Neural cell (in vitro differentiated cells): ENCODE data around the gene PCDHGB6. TPM values are rescaled to one million over a fixed set of nuclear protein-coding genes. Genes with fewer than 3 reads are reported as not detected.

ENCODE experiments used
- H2AFZ ChIP-seq: fragments of 200-600, 300-800 bp; sonication (generic), shearing (Covaris generic); 2 replicates; pipeline ENCODE4 v1.6.0; 2014; ENCODE audit warnings: low read depth, mild to moderate bottlenecking, antibody characterized with exemption, low read length, moderate library complexity
- H3F3A ChIP-seq: fragments of 200-600 bp; shearing (Covaris generic); 2 replicates; pipeline ENCODE4 v1.6.1; 2016; ENCODE audit warnings: mild to moderate bottlenecking, moderate library complexity, mixed read lengths, antibody characterized with exemption, low read length; ENCODE audit not compliant: insufficient read depth, poor library complexity, severe bottlenecking
- H3K27ac ChIP-seq: fragments of 200-600, 300-800 bp; sonication (generic), shearing (Covaris generic); 2 replicates; pipeline ENCODE4 v1.5.1; 2014; ENCODE audit warnings: mild to moderate bottlenecking, low read length, moderate library complexity
- H3K27me3 ChIP-seq: fragments of 300-800, 200-600 bp; sonication (generic), shearing (Covaris generic); 2 replicates; pipeline ENCODE4 v1.6.0; 2014; ENCODE audit warnings: mild to moderate bottlenecking, low read depth, low read length, moderate library complexity; ENCODE audit not compliant: insufficient read depth
- H3K36me3 ChIP-seq: fragments of 300-800, 200-600 bp; sonication (generic), shearing (Covaris generic); 2 replicates; pipeline ENCODE4 v1.5.1; 2014; ENCODE audit warnings: mild to moderate bottlenecking, antibody characterized with exemption, low read length, moderate library complexity; ENCODE audit not compliant: insufficient read depth
- H3K4me2 ChIP-seq: fragments of 300-800, 200-600 bp; sonication (generic), shearing (Covaris generic); 2 replicates; pipeline ENCODE4 v1.6.0; 2014; ENCODE audit warnings: mild to moderate bottlenecking, low read length
- H3K4me3 ChIP-seq: fragments of 300-800, 200-600 bp; sonication (generic), shearing (Covaris generic); 2 replicates; pipeline ENCODE4 v1.5.1; 2014; ENCODE audit warnings: mild to moderate bottlenecking, low read length, moderate library complexity
- H3K79me2 ChIP-seq: fragments of 200-600 bp; shearing (Covaris generic); replicated peaks from 2 replicates; pipeline ENCODE4 v1.6.0; 2014; ENCODE audit warnings: mild to moderate bottlenecking, low read length, moderate library complexity; ENCODE audit not compliant: insufficient read depth
- H3K9ac ChIP-seq: fragments of 300-800, 200-600 bp; sonication (generic), shearing (Covaris generic); 2 replicates; pipeline ENCODE4 v1.6.1; 2016; ENCODE audit warnings: mild to moderate bottlenecking, low read length, mixed read lengths
- H3K9me2 ChIP-seq: fragments of 200-600 bp; shearing (Covaris generic); 2 replicates; pipeline ENCODE4 v1.6.1; 2016; ENCODE audit warnings: mild to moderate bottlenecking, low read length, mixed read lengths; ENCODE audit not compliant: insufficient read depth
- H3K9me3 ChIP-seq: fragments of 200-600, 300-800 bp; sonication (generic), shearing (Covaris generic); 2 replicates; pipeline ENCODE4 v1.6.1; 2016; ENCODE audit warnings: mild to moderate bottlenecking, mixed run types, low read length, moderate library complexity, mixed read lengths
- H4K20me1 ChIP-seq: fragments of 200-600 bp; shearing (Covaris generic); 2 replicates; pipeline ENCODE4 v1.6.1; 2016; ENCODE audit warnings: mild to moderate bottlenecking, mixed run types; ENCODE audit not compliant: insufficient read depth
- CTCF ChIP-seq: fragments of 450-650 bp; IDR thresholded peaks from 2 replicates; pipeline ENCODE4 v1.5.1; 2014; ENCODE audit warnings: antibody characterized with exemption, mild to moderate bottlenecking, moderate library complexity; ENCODE audit not compliant: poor library complexity, severe bottlenecking
- EP300 ChIP-seq: fragments of 450-650 bp; conservative IDR thresholded peaks from 2 replicates; pipeline ENCODE4 v1.6.1; 2014; ENCODE audit warnings: antibody characterized with exemption, mild to moderate bottlenecking, moderate library complexity; ENCODE audit not compliant: poor library complexity, severe bottlenecking
- EZH2 ChIP-seq: fragments of 200-600, 300-800 bp; shearing (Covaris generic), sonication (generic); IDR thresholded peaks from 2 replicates; pipeline ENCODE4 v1.6.1; 2014; ENCODE audit warnings: antibody characterized with exemption, low read length, borderline replicate concordance, mild to moderate bottlenecking; ENCODE audit not compliant: insufficient read depth, poor library complexity, severe bottlenecking
- MXI1 ChIP-seq: fragments of 450-650 bp; conservative IDR thresholded peaks from 2 replicates; pipeline ENCODE4 v1.6.1; 2014; ENCODE audit warnings: antibody characterized with exemption, mild to moderate bottlenecking; ENCODE audit not compliant: poor library complexity, severe bottlenecking
- POLR2AphosphoS5 ChIP-seq: IDR thresholded peaks from 2 replicates; pipeline ENCODE4 v1.6.1; 2012
- RAD21 ChIP-seq: fragments of 450-650 bp; conservative IDR thresholded peaks from 2 replicates; pipeline ENCODE4 v1.6.1; 2014; ENCODE audit warnings: antibody characterized with exemption, mild to moderate bottlenecking, moderate library complexity
- REST ChIP-seq: IDR thresholded peaks from 2 replicates; pipeline ENCODE4 v1.6.1; 2012; ENCODE audit warnings: borderline replicate concordance
- SMC3 ChIP-seq: fragments of 450-650 bp; conservative IDR thresholded peaks from 2 replicates; pipeline ENCODE4 v1.6.1; 2014; ENCODE audit warnings: antibody characterized with exemption, mild to moderate bottlenecking, moderate library complexity; ENCODE audit not compliant: poor library complexity
- TAF1 ChIP-seq: IDR thresholded peaks from 2 replicates; pipeline ENCODE4 v1.6.1; 2012; ENCODE audit warnings: low read depth
- polyA plus RNA-seq: library from polyadenylated mRNA; depleted of rRNA; stranded (reverse); fragments of >200 nt; gene quantifications from 2 replicates; pipeline ENCODE4 v1.2.3, GENCODE V29; 2014

Gene PCDHGB6
- polyA plus RNA-seq, 1 donor from 2014 or later, result 29.2 TPM

GRCh38 chr5:141366016-141366896, 41.6 kb upstream of the PCDHGB6 start:
- Histone ChIP-seq H3K79me2 (no peaks in the 10 kb centered on the region), H3K9me3 (peaks cover 38% of the 10 kb centered on the region), H3K9ac (no peak overlapping the region), H3F3A (no peaks in the 10 kb centered on the region), H3K4me2 (no peak overlapping the region), H2AFZ (no peak overlapping the region), H3K27ac (no peak overlapping the region), H4K20me1 (no peaks in the 10 kb centered on the region), H3K4me3 (no peak overlapping the region), H3K9me2 (no peaks in the 10 kb centered on the region), H3K36me3 (no peaks in the 10 kb centered on the region), H3K27me3 (no peaks in the 10 kb centered on the region)
- TF ChIP-seq SMC3, result no peak
- no peak for TF ChIP-seq CTCF
- no peak for TF ChIP-seq MXI1
- TF ChIP-seq POLR2AphosphoS5, result no peak
- no peak for TF ChIP-seq EZH2
- TF ChIP-seq TAF1, result no peak
- TF ChIP-seq RAD21, result no peak
- no peak for TF ChIP-seq REST
- TF ChIP-seq EP300, result no peak

- TF ChIP-seq REST (no peak), EP300 (no peak), POLR2AphosphoS5 (no peak), EZH2 (no peak), SMC3 (no peak), CTCF (no peak), MXI1 (no peak), TAF1 (no peak), RAD21 (no peak)
- Histone ChIP-seq H3K9ac (no peak within 1 kb of the TSS), H3K4me2 (no peak within 1 kb of the TSS)
Observed at GRCh38 chr5:141369994-141370848, 37.6 kb upstream of the PCDHGB6 start, which contains the start of gene PCDHGB3. Gene PCDHGB3 (plus strand): TSS chr5:141370242. CDS start chr5:141370395, 153 bp downstream.

More at GRCh38 chr5:141369994-141370848, 37.6 kb upstream of the PCDHGB6 start, which contains the start of gene PCDHGB3:
- Histone ChIP-seq H3K27me3 (no peaks in the 10 kb centered on the region), H3F3A (no peaks in the 10 kb centered on the region), H3K27ac (no peak within 1 kb of the TSS), H3K79me2 (no peaks in the 10 kb centered on the region), H2AFZ (no peak within 1 kb of the TSS), H3K9me3 (peaks cover 45% of the 10 kb centered on the region), H3K36me3 (no peaks in the 10 kb centered on the region), H3K4me3 (no peak within 1 kb of the TSS), H4K20me1 (no peaks in the 10 kb centered on the region), H3K9me2 (no peaks in the 10 kb centered on the region)
